CD4-positive, alpha-beta T cell (primary cell): ENCODE measurements around the gene SLC1A4. TPM values are rescaled to one million over a fixed set of nuclear protein-coding genes. Genes with fewer than 3 reads are reported as not detected.

Experiments
- ATAC-seq: fragments of 200-7000 bp; cut with Tn5 transposase; one replicate; pipeline ENCODE4 v1.10.0; 2022; ENCODE audit warnings: mild to moderate bottlenecking; ENCODE audit not compliant: poor library complexity
- CTCF ChIA-PET: fragments of 350-600 bp; sonication (Branson Sonifier 250); formaldehyde crosslinking; loops from one replicate; lab custom pipeline; 2021; ENCODE audit warnings: antibody characterized with exemption, inconsistent platforms; lab: Charles Lee
- POLR2A ChIA-PET: fragments of 350-600 bp; sonication (Branson Sonifier 250); formaldehyde crosslinking; loops from one replicate; lab custom pipeline; 2021; ENCODE audit warnings: antibody characterized with exemption, inconsistent platforms; lab: Charles Lee
- DNase-seq, 14 experiments: peaks; one replicate each; pipeline ENCODE4 v3.0.0-alpha.2; 2013 to 2020; ENCODE audit warnings: mixed read lengths in 2 of 14
- H3K27ac ChIP-seq, 2 donors: one replicate each; pipeline versions ENCODE4 v1.5.1 to v1.7.0; 2013; ENCODE audit warnings: low read length in 2 of 2, low read depth in 1 of 2, mild to moderate bottlenecking in 1 of 2
- H3K27me3 ChIP-seq, 2 experiments: 1 replicate in 1 of 2; 2 replicates in 1 of 2; pipeline versions ENCODE4 v1.6.1 to v1.7.0; 2013; ENCODE audit warnings: low read length in 2 of 2, control low read depth in 1 of 2, mild to moderate bottlenecking in 1 of 2, moderate library complexity in 1 of 2; ENCODE audit not compliant: insufficient read depth in 2 of 2, control insufficient read depth in 1 of 2
- H3K36me3 ChIP-seq: one replicate; pipeline ENCODE4 v1.6.1; 2013; ENCODE audit warnings: low read length, control low read depth; ENCODE audit not compliant: insufficient read depth
- H3K4me1 ChIP-seq: one replicate; pipeline ENCODE4 v1.6.1; 2013; ENCODE audit warnings: low read length, control low read depth; ENCODE audit not compliant: insufficient read depth
- H3K4me3 ChIP-seq: one replicate; pipeline ENCODE4 v1.5.1; 2013; ENCODE audit warnings: mild to moderate bottlenecking, low read length, moderate library complexity
- H3K9me3 ChIP-seq, 2 experiments: 1 replicate in 1 of 2; 2 replicates in 1 of 2; pipeline versions ENCODE4 v1.6.1 to v1.7.0; 2013; ENCODE audit warnings: low read length in 2 of 2, mild to moderate bottlenecking in 2 of 2, control low read depth in 1 of 2, moderate library complexity in 1 of 2; ENCODE audit not compliant: control insufficient read depth in 1 of 2, insufficient read depth in 1 of 2
- H3K27ac Mint-ChIP-seq: one replicate; pipeline ENCODE4 v1.8.0; 2020; ENCODE audit warnings: mixed read lengths
- H3K27me3 Mint-ChIP-seq: one replicate; pipeline ENCODE4 v1.8.0; 2021; ENCODE audit warnings: mixed read lengths
- H3K36me3 Mint-ChIP-seq: one replicate; pipeline ENCODE4 v1.8.0; 2021; ENCODE audit warnings: low read depth, mixed read lengths
- H3K4me1 Mint-ChIP-seq: one replicate; pipeline ENCODE4 v1.8.0; 2021; ENCODE audit warnings: low read depth, mixed read lengths
- H3K4me3 Mint-ChIP-seq: one replicate; pipeline ENCODE4 v1.8.0; 2020; ENCODE audit warnings: mild to moderate bottlenecking, mixed read lengths
- H3K9me3 Mint-ChIP-seq: one replicate; pipeline ENCODE4 v1.8.0; 2020; ENCODE audit warnings: mixed read lengths
- CTCF ChIP-seq: fragments of 200-600 bp; IDR thresholded peaks from one replicate; pipeline ENCODE4 v1.8.0; 2022; ENCODE audit warnings: antibody characterized with exemption, mild to moderate bottlenecking
- intact Hi-C, 2 experiments: fragments of 100-400 bp; cut with DNase I in 1 of 2; cut with micrococcal nuclease in 1 of 2; formaldehyde crosslinking; loops; one replicate each; pipeline versions ENCODE4 v1.15.1 to v1.9.0; 2023 to 2025; cut with DNase I, micrococcal nuclease
- total RNA-seq, 174 experiments: library from RNA in 2 of 174; stranded (reverse) in 2 of 174; gene quantifications; one replicate each; pipeline ENCODE4 v1.2.3 and lab custom pipeline; 2021 to 2026

The SLC1A4 gene
- total RNA-seq, 2 experiments from 2014 or later, result 2.4 to 2.8 TPM

DNA sequence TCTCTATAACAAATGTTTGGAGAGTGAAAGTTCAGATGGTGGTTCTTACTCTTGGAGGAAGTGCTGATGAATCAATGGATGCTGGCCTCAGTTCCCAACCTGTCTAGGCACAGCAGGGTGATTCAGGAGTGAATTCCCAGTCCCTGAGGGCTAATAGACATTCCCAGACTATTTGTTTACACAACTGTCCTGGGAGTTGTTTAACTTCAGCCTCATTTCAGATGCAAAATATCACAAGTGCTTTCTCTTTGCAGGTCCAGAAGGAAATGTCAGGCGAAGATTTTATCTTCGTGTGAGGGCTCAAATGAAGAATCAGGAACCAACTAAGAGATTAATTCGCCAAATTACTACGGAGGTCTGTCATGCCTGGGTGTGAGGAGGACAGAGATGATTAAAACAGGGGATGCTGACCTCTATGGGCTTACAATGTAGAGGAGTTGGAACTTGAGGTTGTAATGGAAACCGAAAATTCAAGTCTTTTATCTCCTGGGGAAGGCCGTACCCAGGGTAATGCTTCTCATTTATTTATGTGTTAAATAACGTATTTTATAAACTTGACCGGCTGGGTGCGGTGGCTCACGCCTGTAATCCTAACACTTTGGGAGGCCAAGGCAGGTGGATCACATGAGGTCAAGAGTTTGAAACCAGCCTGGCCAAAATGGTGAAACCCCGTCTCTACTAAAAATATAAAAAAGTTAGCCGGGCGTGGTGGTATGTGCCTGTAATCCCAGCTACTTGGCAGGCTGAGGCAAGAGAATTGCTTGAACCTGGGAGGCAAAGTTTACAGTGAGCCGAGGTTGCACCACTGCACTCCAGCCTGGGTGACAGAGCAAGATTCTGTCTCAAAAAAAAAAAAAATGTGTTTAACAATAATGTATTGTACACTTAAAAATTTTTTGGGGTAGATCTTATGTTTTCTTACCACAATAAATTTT lies 38.7 kb upstream of the SLC1A4 start:
- H3K27ac ChIP-seq, result no peak overlapping the region
- ChIA-PET CTCF (interaction anchor here (1.1 kb wide), 1 partner anchor 16 kb away, joined by 3 read pairs; no protein-coding TSS in a partner anchor), POLR2A (no interaction called here)
- H3K4me1 Mint-ChIP-seq, result peaks cover 27% of the 10 kb centered on the region
- intact Hi-C loops, result no loop called here
- H3K36me3 Mint-ChIP-seq, result no peaks in the 10 kb centered on the region
- no peak overlapping the region for H3K27ac Mint-ChIP-seq
- DNase-seq (no peak), ATAC-seq (no peak)
- peaks cover 1% of the 10 kb centered on the region for H3K9me3 Mint-ChIP-seq
- H3K27me3 Mint-ChIP-seq, result no peaks in the 10 kb centered on the region
- no peak for TF ChIP-seq CTCF
- no peak overlapping the region for H3K4me3 Mint-ChIP-seq
- H3K4me1 ChIP-seq, result peaks cover 25% of the 10 kb centered on the region
- H3K36me3 ChIP-seq, result no peaks in the 10 kb centered on the region
- no peak overlapping the region for H3K4me3 ChIP-seq
- H3K9me3 ChIP-seq, result peaks cover 0 to 3% of the 10 kb centered on the region in 2 experiments
- no peaks in the 10 kb centered on the region for H3K27me3 ChIP-seq

DNA sequence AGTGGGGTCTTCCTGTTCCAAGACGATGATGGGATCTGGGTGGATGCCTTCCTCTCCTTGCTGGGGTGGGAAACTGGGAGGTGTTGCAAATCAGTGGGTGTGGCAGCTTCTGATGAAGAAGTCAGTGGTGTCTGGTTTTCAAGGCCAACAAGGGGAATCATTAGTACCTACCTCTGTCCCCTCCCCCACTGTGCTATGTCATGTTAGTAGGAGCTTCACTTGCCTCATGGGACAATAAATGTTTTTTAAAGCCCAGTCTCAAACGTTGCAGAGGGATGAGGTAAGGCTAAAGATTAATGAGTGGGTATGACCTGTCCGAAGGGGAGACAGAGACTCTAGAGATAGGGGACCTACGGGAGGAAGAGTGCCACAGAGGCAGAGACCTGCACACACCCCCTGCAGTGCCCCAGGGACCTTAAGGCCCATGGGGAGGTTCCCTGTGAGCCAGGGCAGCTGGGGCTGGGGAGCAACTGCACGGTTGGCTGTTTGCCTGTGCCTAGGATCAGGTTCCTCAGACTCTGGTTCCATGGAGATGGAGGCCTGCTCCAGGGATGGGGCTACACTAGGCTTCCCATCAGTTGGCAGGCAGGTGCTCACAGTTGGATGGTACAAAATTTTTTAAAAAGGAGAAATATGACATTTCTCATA lies 37.8 kb upstream of the SLC1A4 start:
- Histone ChIP-seq H3K4me1 (peaks cover 15% of the 10 kb centered on the region), H3K27ac (no peak overlapping the region), H3K36me3 (no peaks in the 10 kb centered on the region), H3K9me3 (peaks cover 0 to 3% of the 10 kb centered on the region in 2 experiments), H3K27me3 (no peaks in the 10 kb centered on the region), H3K4me3 (no peak overlapping the region)
- POLR2A ChIA-PET, result interaction anchor here (0.6 kb wide), 1 partner anchor 370 kb away, joined by 3 read pairs; no protein-coding TSS in a partner anchor
- Mint-ChIP-seq H3K4me1 (peaks cover 18% of the 10 kb centered on the region), H3K9me3 (peaks cover 4% of the 10 kb centered on the region), H3K27ac (no peak overlapping the region), H3K4me3 (no peak overlapping the region), H3K27me3 (no peaks in the 10 kb centered on the region), H3K36me3 (no peaks in the 10 kb centered on the region)
- CTCF ChIA-PET, result no interaction called here
- ATAC-seq (no peak), DNase-seq (no peak)
- TF ChIP-seq CTCF, result no peak
- intact Hi-C loops, result no loop called here

DNA sequence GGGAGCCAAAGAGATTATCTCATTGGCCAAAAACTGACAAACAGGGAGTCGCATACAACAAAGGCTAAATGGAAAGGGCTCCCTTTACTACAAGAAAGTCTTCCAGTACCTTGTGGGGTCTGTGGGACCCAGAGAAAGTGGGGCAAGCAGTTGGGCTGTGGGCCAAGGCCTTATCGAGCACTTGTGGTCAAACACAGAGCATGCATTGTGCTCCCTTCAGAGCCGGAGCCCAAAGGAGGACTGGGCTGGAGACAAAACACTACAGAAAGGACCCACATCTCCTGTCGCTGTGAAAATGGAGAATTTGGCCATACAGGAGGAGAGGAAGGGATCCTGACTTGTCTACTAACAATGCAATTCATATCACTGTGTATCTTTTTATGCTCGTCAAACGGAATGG lies 37.1 kb upstream of the SLC1A4 start:
- CTCF ChIA-PET, result no interaction called here
- intact Hi-C loops, result no loop called here
- peaks cover 11% of the 10 kb centered on the region for H3K4me1 Mint-ChIP-seq

More for the DNA sequence above, 37.1 kb upstream of the SLC1A4 start:
- H3K27me3 ChIP-seq, result no peaks in the 10 kb centered on the region
- Mint-ChIP-seq H3K27ac (no peak overlapping the region), H3K9me3 (peaks cover 4% of the 10 kb centered on the region), H3K36me3 (no peaks in the 10 kb centered on the region), H3K4me3 (no peak overlapping the region), H3K27me3 (no peaks in the 10 kb centered on the region)
- no peak for TF ChIP-seq CTCF
- ATAC-seq (no peak), DNase-seq (no peak)
- peaks cover 9% of the 10 kb centered on the region for H3K4me1 ChIP-seq
- no peak overlapping the region for H3K27ac ChIP-seq
- no peak overlapping the region for H3K4me3 ChIP-seq
- POLR2A ChIA-PET, result no interaction called here
- no peaks in the 10 kb centered on the region for H3K36me3 ChIP-seq
- peaks cover 0 to 3% of the 10 kb centered on the region in 2 experiments for H3K9me3 ChIP-seq
